Activated CD4-positive, alpha-beta T cell treated with anti-CD3 and anti-CD28 coated beads, Interleukin-2, amount 50 U/mL, for 24 hours (primary cell): Measurements from ENCODE around the gene RNF168.
"Not testable (repeated sequence)": the region's sequence is repeated elsewhere in the genome, so short reads cannot be mapped to it uniquely, and the experiment has no call there.

Experiments used
- DNase-seq, 2 donors: peaks; one replicate each; pipeline ENCODE4 v3.0.0-alpha.2; 2020; ENCODE audit warnings: low read depth in 1 of 2, low spot score in 1 of 2

Gene RNF168

GRCh38 chr3:196514913-196515621 lies 11.5 kb upstream of the RNF168 start, which contains the start of gene SMCO1:
Gene SMCO1 (minus strand): TSS chr3:196515346. CDS start chr3:196515209, 137 bp downstream.
- DNase-seq, result no peak

GRCh38 chr3:196514350-196514716 lies 10.8 kb upstream of the RNF168 start:
- DNase-seq, result no peak

GRCh38 chr3:196513697-196514349 lies 10.3 kb upstream of the RNF168 start:
- no peak for DNase-seq

GRCh38 chr3:196511646-196512425 lies 8.3 kb upstream of the RNF168 start:
- DNase-seq, result not testable (repeated sequence)

- not testable (repeated sequence) for DNase-seq
Observed at GRCh38 chr3:196511108-196511507, 7.5 kb upstream of the RNF168 start.

- no peak for DNase-seq
Observed at GRCh38 chr3:196506687-196507086, 3.1 kb upstream of the RNF168 start.

- DNase-seq, result no peak
Observed at GRCh38 chr3:196504556-196504955, 988 bp upstream of the RNF168 start.

- not testable (repeated sequence) for DNase-seq
Observed at GRCh38 chr3:196504077-196504398, 470 bp upstream of the RNF168 start.

GRCh38 chr3:196502775-196503195 lies 783 bp downstream of the RNF168 start:
- DNase-seq, result peak; percentile 25 to 51

- peak in 1 of 2 donors; percentile 13 for DNase-seq
Observed at GRCh38 chr3:196501316-196502044, 2.1 kb downstream of the RNF168 start.

- peak in 1 of 2 donors; percentile 20 for DNase-seq
Observed at GRCh38 chr3:196499807-196500524, 3.6 kb downstream of the RNF168 start.

GRCh38 chr3:196499061-196499460 lies 4.5 kb downstream of the RNF168 start:
- DNase-seq, result no peak

- no peak for DNase-seq
Observed at GRCh38 chr3:196498297-196498696, 5.3 kb downstream of the RNF168 start.

- no peak for DNase-seq
Observed at GRCh38 chr3:196496183-196496582, 7.4 kb downstream of the RNF168 start.

- DNase-seq, result no peak
Observed at GRCh38 chr3:196493292-196493691, 10.3 kb downstream of the RNF168 start.

- no peak for DNase-seq
Observed at GRCh38 chr3:196492080-196492479, 11.5 kb downstream of the RNF168 start.

GRCh38 chr3:196489747-196490146 lies 13.8 kb downstream of the RNF168 start:
- DNase-seq, result no peak

GRCh38 chr3:196486263-196486662 lies 17.3 kb downstream of the RNF168 start:
- no peak for DNase-seq

- DNase-seq, result no peak
Observed at GRCh38 chr3:196477678-196478077, 25.9 kb downstream of the RNF168 start.

GRCh38 chr3:196472286-196472685 lies 31.3 kb downstream of the RNF168 start:
- DNase-seq, result no peak

GRCh38 chr3:196471551-196471950 lies 32.0 kb downstream of the RNF168 start:
- DNase-seq, result no peak
